Stimulated activated CD4-positive, alpha-beta T cell treated with anti-CD3 and anti-CD28 coated beads, Interleukin-2, amount 100 ng/mL, for 24 hours (primary cell): ENCODE results near the gene WDR33.
"Not testable (repeated sequence)": the region's sequence is repeated elsewhere in the genome, so short reads cannot be mapped to it uniquely, and the experiment has no call there.

ENCODE experiments used
- DNase-seq, 2 donors: peaks; one replicate each; pipeline ENCODE4 v3.0.0-alpha.2; 2020

The WDR33 gene

DNA sequence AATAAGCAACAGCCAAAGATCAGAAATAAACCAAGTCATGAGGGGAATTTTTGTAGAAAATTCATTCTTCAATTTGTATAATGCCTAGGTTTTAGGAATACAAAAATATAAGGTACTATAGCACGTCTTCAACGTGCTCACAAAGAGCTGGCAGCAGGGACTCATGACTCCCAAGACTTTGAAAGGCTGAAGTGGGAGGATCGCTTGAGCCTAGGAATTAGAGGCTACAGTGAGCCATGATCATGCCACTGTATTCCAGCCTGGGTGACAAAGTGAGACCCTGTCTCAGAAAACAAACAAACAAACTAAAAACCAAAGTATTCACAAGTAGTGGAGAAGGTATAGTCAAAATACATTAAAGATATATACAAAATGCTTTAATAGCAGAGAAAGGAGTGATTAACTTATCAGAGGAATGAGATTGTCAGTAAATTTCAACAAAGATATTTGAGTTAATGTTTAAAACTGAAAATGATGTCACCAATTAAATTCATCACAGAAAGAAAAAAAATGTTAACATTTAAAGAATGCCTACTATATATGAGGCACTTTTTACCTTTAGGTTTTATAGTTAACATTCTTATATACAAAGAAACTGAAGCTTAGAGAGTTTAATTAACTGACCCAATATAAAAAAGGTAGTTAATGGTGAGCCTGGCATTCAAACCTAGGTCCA is 3.2 kb downstream of the WDR33 start:
- no peak for DNase-seq

GRCh38 chr2:127806860-127807259 is 4.1 kb downstream of the WDR33 start:
- not testable (repeated sequence) for DNase-seq

DNA sequence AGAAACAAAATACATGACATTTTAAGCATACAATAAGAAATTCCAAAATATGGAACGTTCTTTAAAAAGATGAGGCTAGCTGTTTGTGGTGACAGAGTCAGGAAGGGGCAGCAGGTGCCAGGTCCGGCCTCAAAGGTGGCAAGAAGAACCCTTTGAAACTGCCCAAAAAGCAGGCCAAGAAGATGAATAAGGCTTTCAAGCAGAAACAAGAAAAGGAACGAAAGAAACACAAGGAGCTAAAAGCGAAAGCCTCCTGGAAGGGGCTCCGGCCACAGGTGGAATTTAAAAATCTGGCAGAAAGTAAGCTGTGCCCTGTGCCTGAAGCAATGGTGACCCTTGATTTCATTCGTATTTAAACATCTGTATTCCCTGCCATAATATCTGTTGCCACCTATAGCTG is 5.5 kb downstream of the WDR33 start:
- no peak for DNase-seq

DNA sequence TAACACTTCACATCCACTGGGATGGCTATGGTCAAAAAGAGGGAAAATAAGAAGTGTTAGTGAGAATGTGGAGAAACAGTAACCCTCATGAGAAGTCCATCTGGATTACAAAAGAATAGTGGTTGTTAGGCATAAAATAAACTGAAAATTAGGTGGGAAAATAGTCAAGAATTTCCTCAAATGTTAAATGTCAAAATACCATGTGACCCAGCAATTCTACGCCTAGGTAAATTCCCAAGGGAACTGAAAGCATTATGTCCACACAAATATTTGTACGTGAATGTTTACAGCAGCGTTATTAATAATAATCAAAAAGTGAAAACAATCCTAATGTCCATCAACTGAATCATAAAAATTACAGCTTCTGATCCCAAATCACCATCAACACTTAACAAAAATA is 11.0 kb downstream of the WDR33 start:
- DNase-seq = no peak

DNA sequence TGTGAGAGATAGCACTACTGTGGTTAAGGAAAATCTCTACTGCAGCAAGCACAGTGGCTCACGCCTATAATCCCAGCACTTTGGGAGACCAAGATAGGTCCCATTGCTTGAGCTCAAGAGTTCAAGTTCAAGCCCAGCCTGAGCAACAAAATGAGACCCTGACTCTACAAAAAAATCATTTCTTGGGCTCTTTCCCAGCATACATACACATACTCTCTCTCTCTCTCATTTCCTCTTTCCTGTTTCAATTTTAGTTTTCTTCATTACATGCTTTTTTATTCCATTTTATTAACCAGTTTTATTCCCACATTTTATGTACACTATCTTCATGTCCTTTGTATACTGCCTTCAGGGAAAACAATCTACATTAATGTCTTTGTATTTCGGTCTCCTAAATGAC is 14.6 kb downstream of the WDR33 start:
- DNase-seq = no peak

DNA sequence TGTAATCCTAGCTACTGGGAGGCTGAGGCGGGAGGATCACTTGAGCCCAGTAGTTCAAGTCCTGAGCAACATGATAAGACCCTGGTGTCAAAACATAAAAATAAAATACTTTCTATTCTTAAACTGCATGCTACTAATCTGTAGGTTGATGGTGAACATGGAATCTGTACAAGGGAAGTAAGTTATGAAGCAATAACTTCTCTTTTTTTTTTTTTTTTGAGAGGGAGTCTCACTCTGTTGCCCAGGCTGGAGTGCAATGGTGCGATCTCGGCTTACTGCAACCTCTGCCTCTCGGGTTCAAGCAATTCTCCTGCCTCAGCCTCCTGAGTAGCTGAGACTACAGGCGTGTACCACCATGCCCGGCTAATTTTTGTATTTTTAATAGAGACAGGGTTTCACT is 16.1 kb downstream of the WDR33 start:
- not testable (repeated sequence) for DNase-seq

DNA sequence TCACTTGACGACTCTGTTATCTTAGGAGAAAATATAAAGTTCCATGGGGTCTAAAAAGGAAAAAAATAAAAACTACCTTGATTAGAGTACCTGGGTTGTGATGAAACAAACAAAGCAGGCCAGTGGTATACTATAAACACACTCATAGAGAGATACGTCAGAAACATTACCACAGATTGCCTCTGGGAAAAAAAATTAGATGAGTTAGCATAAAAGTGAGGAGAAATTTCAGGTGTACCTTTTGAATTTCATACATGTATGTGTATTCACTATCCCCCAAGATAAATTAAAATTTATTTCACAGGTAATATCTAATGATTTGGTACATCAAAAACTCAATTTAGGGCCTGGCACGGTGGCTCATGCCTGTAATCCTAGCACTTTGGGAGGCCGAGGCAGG is 18.2 kb downstream of the WDR33 start:
- no peak for DNase-seq

DNA sequence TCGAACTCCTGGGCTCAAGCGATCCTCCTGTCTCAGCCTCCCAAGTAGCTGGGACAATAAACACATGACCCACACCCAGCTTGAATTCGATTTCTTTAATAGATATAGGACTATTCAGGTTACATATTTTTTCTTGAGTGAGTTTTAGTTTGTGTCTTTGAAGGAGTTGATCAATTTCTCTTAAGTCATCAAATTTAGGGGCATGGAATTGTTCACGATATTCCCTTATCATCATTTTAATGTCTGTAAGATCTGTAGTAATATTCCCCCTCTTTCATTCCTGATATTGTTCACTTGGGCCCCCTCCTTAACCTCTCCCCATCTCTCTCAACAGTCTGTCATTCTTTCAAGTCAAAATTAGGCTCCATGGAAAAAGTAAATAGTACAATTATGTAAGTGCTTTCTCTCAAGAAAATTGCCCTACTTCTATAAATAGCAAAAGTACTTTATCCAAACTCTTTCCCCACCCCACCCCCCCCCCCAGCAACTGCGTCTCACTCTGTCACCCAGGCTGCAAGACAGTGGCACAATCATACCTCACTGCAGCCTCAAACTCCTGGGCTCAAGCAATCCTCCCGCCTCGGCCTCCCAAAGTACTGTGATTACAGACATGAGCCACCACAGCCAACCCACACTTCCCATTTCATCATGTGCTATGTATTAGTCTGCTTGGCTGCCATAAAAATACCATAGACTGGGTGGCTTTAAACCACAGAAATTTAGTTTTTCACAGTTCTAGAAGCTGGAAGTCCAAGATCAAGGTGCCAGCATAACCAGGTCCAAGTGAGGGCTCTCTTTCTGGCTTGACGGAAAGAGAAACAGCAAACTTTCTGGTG is 20.1 kb downstream of the WDR33 start:
- DNase-seq = peak in 1 of 2 donors; percentile 14

DNA sequence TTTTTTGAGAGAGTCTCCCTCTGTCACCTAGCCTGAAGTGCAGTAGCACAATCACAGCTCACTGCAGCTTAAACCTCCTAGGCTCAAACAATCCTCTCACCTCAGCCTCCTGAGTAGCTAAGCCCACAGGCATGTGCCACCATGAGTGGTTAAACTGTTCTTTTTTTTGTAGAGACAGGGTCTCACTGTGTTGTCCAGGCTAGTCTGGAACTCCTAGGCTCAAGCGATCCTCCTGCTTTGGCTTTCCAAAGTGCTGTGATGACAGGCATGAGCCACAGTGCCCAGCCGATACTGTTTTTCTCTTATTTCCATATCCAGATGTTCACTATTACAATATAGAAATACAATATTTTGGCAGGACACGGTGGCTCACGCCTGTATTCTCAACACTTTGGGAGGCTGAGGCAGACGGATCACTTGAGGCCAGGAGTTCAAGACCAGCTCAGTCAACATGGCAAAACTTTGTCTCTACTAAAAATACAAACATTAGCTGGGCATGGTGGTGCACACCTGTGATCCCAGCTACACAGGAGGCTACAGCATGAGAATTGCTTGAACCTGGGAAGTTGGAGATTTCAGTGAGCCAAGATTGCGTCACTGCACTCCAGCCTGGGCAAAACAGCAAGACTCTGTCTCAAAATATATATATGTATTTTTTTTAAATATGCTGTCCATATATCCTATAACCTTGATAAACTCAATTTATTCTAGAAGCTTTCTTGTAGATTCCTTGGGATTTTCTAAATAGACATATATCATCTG is 24.7 kb downstream of the WDR33 start:
- no peak for DNase-seq

DNA sequence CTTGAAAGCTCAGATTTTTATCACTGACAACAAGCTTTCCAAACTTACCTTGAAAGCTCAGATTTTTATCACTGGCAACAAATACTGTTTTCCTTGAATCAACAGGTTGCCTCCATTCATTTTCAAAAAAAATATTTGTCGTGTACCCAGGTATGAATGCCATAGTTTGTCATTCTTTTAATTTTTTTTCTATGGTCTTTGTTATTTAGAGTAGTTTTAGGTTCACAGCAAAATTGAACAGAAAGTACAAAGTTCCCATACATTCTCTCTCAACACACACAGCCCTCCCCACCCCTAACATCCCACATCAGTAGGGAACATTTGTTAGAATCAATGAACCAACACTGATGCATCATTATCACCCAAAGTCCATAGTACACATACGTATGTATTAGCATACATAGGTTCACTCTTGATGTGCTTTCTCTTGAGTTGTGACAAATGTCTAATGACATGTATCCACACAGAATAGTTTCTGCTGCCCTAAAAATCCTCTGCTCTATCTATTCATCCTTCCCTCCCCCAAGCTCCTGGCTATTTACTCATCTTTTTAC is 25.9 kb downstream of the WDR33 start:
- no peak for DNase-seq

DNA sequence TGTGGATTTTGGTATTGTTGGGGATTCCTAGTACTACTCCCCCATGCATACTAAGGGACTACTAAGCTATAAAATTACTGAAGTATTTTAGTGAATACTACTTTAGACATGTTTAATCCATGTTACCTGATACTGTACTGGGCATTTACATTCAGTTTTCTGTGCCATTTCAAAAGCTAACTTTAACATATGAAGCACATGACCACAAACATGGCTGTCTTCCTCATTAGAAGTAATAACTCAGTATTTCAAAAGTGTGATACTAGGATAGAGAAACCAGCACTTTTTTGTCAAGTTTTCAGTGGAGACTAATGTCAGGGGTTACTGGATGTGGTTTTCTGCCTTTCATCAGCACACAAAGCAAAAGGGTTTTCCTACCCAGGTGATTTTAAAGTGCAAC is 27.9 kb downstream of the WDR33 start:
- DNase-seq = no peak

DNA sequence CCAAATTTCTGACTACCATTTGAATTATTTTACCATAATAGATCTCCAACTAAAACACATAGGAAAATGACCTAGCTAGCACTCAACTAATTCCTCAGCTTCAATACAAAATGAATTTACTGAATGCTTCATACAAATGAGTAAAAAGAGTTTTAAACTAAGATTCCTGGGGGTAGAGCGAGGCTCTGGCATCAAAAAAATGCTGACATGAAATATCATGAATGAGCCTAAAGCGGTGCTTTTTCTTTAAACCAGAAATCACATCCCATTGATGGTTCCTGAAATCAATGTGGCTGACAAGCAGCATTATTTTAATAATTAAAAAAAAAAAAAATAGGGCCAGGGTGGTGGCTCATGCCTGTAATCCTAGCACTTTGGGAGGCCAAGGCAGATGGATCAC is 32.1 kb downstream of the WDR33 start:
- DNase-seq = no peak

- DNase-seq = no peak
These were observed 32.5 kb downstream of the WDR33 start for GRCh38 chr2:127778447-127778846.

DNA sequence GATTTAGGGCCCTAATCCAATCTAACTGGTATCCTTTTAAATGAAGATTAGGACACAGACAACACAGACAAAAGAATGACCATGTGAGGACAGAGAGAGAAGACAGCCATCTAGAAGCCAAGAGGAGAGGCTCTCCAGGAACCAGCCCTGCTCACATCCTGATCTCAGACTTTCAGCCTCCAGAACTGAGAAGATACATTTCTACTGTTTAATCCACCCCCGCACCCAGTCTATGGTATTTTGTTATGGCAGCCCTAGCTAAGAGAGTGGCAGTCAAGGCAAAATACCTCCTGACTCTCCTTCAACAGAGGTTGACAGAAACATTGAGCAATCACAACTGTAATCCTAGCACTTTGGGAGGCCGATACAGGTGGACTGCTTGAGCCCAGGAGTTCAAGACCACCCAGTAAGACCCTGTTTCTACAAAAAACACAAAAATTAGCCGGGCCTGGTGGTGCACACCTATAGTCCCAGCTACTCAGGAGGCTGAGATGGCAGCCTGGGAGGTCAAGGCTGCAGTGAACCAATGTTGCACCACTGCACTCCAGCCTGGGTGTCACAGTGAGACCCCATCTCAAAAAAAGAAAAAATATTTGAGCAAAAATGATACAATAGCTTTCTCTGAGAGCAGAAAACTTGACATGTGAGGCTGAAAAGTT is 34.7 kb downstream of the WDR33 start:
- DNase-seq = no peak

GRCh38 chr2:127771756-127772155 is 39.2 kb downstream of the WDR33 start:
- no peak for DNase-seq

DNA sequence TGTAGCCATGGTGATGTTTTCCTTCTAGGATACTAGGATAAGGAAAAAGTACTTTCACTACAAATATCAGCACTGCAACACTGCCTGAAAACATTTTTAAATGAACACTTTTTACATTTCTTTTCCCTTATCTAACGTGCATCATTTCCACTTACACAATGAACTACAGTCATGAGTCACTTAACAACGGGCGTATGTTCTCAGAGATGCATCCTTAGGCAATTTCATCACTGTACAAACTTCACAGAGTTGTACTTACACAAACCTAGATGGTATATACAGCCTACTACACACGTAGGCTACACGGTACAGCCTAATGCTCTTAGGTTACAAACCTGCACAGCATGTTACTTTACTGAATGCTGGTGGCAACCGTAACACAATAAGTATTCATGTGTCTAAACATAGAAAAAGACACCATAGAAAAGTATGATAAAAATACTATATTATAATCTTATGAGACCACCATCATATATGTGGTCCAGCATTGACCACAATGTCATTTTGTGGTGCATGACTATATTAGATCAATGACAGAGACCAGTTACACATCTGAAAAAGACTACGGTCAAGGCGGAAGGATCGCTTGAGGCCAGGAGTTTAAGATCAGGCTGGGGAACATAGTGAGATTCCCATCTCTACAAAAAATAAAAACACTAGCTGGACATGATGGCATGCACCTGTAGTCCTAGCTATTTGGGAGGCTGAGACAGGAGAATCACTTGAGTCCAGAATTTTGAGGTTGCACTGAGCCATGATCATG is 39.8 kb downstream of the WDR33 start:
- no peak for DNase-seq

DNA sequence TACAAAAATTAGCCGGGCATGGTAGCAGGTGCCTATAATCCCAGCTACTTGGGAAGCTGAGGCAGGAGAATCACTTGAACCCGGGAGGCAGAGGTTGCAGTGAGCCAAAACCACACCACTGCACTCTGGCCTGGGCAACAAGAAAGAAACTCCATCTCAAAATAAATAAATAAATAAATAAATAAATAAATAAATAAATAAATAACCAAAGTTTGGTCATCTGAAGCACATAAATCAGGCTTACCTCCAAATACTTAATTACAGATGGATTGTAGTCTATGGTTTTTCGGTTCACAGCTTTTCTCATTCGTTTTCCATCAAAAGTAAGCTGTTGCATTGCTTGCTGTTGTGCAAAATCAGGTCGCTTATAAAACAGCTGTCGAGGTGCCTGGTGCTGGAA is 40.4 kb downstream of the WDR33 start:
- DNase-seq = not testable (repeated sequence)

- no peak for DNase-seq
These were observed 41.4 kb downstream of the WDR33 start for GRCh38 chr2:127769587-127769986.

DNA sequence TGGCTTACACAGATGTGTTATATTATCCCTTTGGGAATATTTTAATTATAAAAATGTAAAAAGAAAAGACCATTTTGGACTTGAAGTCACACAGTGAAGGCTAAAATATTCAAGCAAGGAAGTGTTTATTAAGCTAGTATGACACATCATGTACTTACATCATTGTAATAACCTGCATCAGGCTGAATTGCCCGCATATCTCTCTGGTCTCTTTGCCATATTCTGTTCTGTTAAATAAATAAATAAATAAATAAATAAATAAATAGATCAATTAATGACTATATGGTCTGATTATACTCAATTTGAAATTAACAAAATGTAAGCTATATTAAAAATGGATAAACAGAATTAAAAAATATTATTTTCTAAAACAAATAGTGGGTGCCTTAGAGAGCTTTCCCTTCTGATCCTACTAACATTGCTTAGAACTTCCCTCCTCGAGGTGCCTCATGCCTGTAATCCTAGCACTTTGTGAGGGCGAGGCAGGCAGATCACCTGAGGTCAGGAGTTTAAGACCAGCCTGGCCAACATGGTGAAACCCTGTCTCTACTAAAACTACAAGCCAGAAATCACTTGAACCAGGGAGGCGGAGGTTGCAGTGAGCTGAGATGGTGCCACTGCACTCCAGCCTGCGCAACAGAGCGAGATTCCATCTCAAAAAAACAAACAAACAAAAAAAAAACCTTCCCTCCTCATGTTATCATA is 42.0 kb downstream of the WDR33 start:
- no peak for DNase-seq

DNA sequence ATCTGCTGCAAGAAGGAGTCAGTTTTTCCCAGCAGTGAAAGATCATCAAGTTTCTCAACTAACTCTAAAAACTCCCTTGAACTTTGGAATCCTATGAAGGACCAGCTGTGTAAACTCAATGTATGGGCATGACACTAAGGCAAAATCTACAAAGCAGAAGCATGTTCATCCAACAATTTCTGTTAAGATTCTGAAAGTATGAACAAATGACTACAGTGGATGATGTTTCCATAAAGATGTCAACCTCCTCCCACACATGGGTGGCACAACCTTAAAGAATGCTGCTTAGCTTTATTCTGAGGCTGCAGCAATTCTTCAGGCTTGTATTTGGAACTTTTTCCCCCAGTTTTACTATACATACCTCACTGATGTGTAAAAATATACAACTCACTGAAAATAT is 47.2 kb downstream of the WDR33 start:
- DNase-seq = no peak

DNA sequence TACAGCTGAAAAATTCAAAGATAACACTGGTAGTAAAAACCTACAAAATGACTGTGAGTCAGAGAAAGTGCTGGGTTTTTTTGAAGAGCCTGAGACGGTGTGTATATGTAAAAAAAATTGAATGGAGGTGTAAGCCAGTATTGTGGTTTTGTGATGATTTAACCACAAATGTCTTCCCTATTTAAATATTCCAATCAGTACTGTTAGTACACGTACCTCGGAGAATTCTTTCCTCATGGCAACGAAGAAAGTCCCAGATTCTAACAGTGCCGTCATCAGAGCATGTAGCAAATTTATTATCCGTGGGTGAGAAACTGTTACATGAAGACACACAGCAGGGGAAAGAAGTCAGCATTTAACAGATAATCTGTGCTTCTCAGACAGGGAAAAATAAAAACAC is 48.1 kb downstream of the WDR33 start:
- no peak for DNase-seq

DNA sequence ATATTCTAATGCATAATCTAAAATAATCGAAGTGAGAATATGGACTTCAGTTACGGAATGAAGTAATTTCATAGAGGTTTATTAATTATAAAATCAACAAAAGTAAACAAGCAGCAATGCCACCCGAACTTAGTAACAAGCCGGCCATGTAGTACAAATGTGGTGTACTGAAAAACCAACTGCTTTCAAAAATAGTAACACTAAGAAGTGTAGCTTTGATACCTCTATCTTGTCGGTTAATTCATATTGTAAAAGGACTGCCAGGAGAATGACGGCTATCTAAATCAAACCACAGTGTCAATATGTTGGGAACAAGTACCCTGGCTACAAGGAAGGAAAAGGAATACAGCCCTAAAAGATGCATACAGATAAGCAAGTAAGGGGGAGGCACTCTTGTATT is 48.5 kb downstream of the WDR33 start:
- no peak for DNase-seq
